Astrocyte (in vitro differentiated cells and primary cell): Measurements from ENCODE around the gene LRPAP1. TPM values are rescaled to one million over a fixed set of nuclear protein-coding genes. Genes with fewer than 3 reads are reported as not detected.
"Not testable (repeated sequence)": the region's sequence is repeated elsewhere in the genome, so short reads cannot be mapped to it uniquely, and the experiment has no call there.

Experiments
- DNase-seq: peaks from one replicate; pipeline ENCODE4 v3.0.0-alpha.2; 2010; ENCODE audit warnings: low read depth
- FAIRE-seq: peaks from 2 replicates; lab custom pipeline; 2011; peaks lifted over from hg19 to GRCh38; lab: Jason Lieb, UNC
- H2AFZ ChIP-seq: 2 replicates; pipeline ENCODE4 v1.6.0; 2012; ENCODE audit warnings: low read depth, low read length, inconsistent platforms
- H3K27ac ChIP-seq: 2 replicates; pipeline ENCODE4 v1.5.1; 2011; ENCODE audit warnings: low read depth, low read length, inconsistent platforms
- H3K27me3 ChIP-seq: 2 replicates; pipeline ENCODE4 v1.6.0; 2011; ENCODE audit warnings: low read length, inconsistent platforms; ENCODE audit not compliant: insufficient read depth
- H3K36me3 ChIP-seq: 2 replicates; pipeline ENCODE4 v1.5.1; 2011; ENCODE audit warnings: low read length, inconsistent platforms; ENCODE audit not compliant: insufficient read depth
- H3K4me1 ChIP-seq: 2 replicates; pipeline ENCODE4 v1.5.1; 2011; ENCODE audit warnings: low read length, inconsistent platforms; ENCODE audit not compliant: insufficient read depth
- H3K4me2 ChIP-seq: 2 replicates; pipeline ENCODE4 v1.6.0; 2012; ENCODE audit warnings: low read length, inconsistent platforms
- H3K4me3 ChIP-seq: 2 replicates; pipeline ENCODE4 v1.5.1; 2011; ENCODE audit warnings: low read depth, mild to moderate bottlenecking, low read length, inconsistent platforms; ENCODE audit not compliant: insufficient read depth
- H3K79me2 ChIP-seq: 2 replicates; pipeline ENCODE4 v1.6.0; 2012; ENCODE audit warnings: mild to moderate bottlenecking, low read length, inconsistent platforms; ENCODE audit not compliant: insufficient read depth
- H3K9ac ChIP-seq: 2 replicates; pipeline ENCODE4 v1.6.0; 2012; ENCODE audit warnings: mild to moderate bottlenecking, low read length, inconsistent platforms
- H3K9me3 ChIP-seq: 2 replicates; pipeline ENCODE4 v1.5.1; 2012; ENCODE audit warnings: low read depth, mild to moderate bottlenecking, low read length, inconsistent platforms; ENCODE audit not compliant: insufficient read depth
- H4K20me1 ChIP-seq: 2 replicates; pipeline ENCODE4 v1.6.0; 2012; ENCODE audit warnings: low read length, inconsistent platforms; ENCODE audit not compliant: insufficient read depth
- H3K27ac Mint-ChIP-seq: one replicate; pipeline ENCODE4 v1.8.0; 2021; ENCODE audit warnings: mild to moderate bottlenecking, mixed read lengths; ENCODE audit not compliant: unreplicated experiment
- H3K27me3 Mint-ChIP-seq: one replicate; pipeline ENCODE4 v1.8.0; 2021; ENCODE audit warnings: low read depth, mixed read lengths; ENCODE audit not compliant: unreplicated experiment
- H3K36me3 Mint-ChIP-seq: one replicate; pipeline ENCODE4 v1.8.0; 2021; ENCODE audit warnings: low read depth, mixed read lengths; ENCODE audit not compliant: unreplicated experiment
- H3K4me1 Mint-ChIP-seq: one replicate; pipeline ENCODE4 v1.8.0; 2021; ENCODE audit warnings: low read depth, mixed read lengths; ENCODE audit not compliant: unreplicated experiment
- H3K4me3 Mint-ChIP-seq: one replicate; pipeline ENCODE4 v1.8.0; 2021; ENCODE audit warnings: mild to moderate bottlenecking, moderate library complexity, mixed read lengths; ENCODE audit not compliant: unreplicated experiment
- H3K9me3 Mint-ChIP-seq: one replicate; pipeline ENCODE4 v1.8.0; 2021; ENCODE audit warnings: mild to moderate bottlenecking, mixed read lengths; ENCODE audit not compliant: unreplicated experiment
- CTCF ChIP-seq: IDR thresholded peaks from 2 replicates; pipeline ENCODE4 v1.5.1; 2011; ENCODE audit warnings: low read depth, mild to moderate bottlenecking, inconsistent platforms, low read length, moderate library complexity; ENCODE audit not compliant: insufficient read depth
- EZH2 ChIP-seq: IDR thresholded peaks from 2 replicates; pipeline ENCODE4 v1.6.1; 2012; ENCODE audit warnings: mild to moderate bottlenecking, low read length, inconsistent platforms; ENCODE audit not compliant: insufficient read depth
- total RNA-seq: library from RNA; stranded (reverse); gene quantifications from 2 replicates; pipeline ENCODE4 v1.2.1, GENCODE V29; 2021

Gene LRPAP1
- total RNA-seq, 1 donor from 2014 or later = 191 TPM

- not testable (repeated sequence) for H4K20me1 ChIP-seq, H3K36me3 Mint-ChIP-seq, H3K27me3 ChIP-seq, H3K9me3 Mint-ChIP-seq, H3K4me2 ChIP-seq, H3K4me3 ChIP-seq, H3K4me3 Mint-ChIP-seq, H3K4me1 Mint-ChIP-seq, DNase-seq, H3K27ac Mint-ChIP-seq, H2AFZ ChIP-seq, FAIRE-seq, H3K27ac ChIP-seq, H3K79me2 ChIP-seq, H3K36me3 ChIP-seq, H3K4me1 ChIP-seq, H3K9ac ChIP-seq, H3K9me3 ChIP-seq
- peaks cover 21% of the 10 kb centered on the region for H3K27me3 Mint-ChIP-seq
Observed at GRCh38 chr4:3564948-3565347, 32.7 kb upstream of the LRPAP1 start.

GRCh38 chr4:3563403-3563802 lies 31.2 kb upstream of the LRPAP1 start:
- Mint-ChIP-seq H3K36me3 (no peaks in the 10 kb centered on the region), H3K27ac (no peak overlapping the region), H3K27me3 (peaks cover 27% of the 10 kb centered on the region), H3K4me3 (no peak overlapping the region), H3K4me1 (no peaks in the 10 kb centered on the region), H3K9me3 (no peaks in the 10 kb centered on the region)
- TF ChIP-seq CTCF (no peak), EZH2 (no peak)
- DNase-seq (no peak), FAIRE-seq (no peak)
- Histone ChIP-seq H3K4me3 (no peak overlapping the region), H3K27ac (no peak overlapping the region), H2AFZ (no peak overlapping the region), H3K9ac (no peak overlapping the region), H3K4me2 (no peak overlapping the region), H3K9me3 (no peaks in the 10 kb centered on the region), H3K27me3 (no peaks in the 10 kb centered on the region), H3K79me2 (no peaks in the 10 kb centered on the region), H4K20me1 (no peaks in the 10 kb centered on the region), H3K4me1 (no peaks in the 10 kb centered on the region), H3K36me3 (no peaks in the 10 kb centered on the region)

GRCh38 chr4:3562127-3562526 lies 29.9 kb upstream of the LRPAP1 start:
- not testable (repeated sequence) for H3K36me3 Mint-ChIP-seq, H3K27ac Mint-ChIP-seq, H4K20me1 ChIP-seq, H2AFZ ChIP-seq, H3K36me3 ChIP-seq, H3K4me1 Mint-ChIP-seq, H3K4me3 Mint-ChIP-seq, H3K4me3 ChIP-seq, H3K27ac ChIP-seq, H3K9me3 Mint-ChIP-seq, H3K4me1 ChIP-seq, H3K79me2 ChIP-seq, H3K27me3 ChIP-seq, H3K9me3 ChIP-seq, H3K9ac ChIP-seq, FAIRE-seq, H3K4me2 ChIP-seq, DNase-seq
- H3K27me3 Mint-ChIP-seq = peaks cover 33% of the 10 kb centered on the region

- H3K4me3 Mint-ChIP-seq, H3K9me3 Mint-ChIP-seq, H4K20me1 ChIP-seq, H3K79me2 ChIP-seq, H3K36me3 ChIP-seq, H3K4me2 ChIP-seq, H2AFZ ChIP-seq, FAIRE-seq, H3K27ac ChIP-seq, DNase-seq, H3K4me1 ChIP-seq, H3K4me1 Mint-ChIP-seq, H3K27ac Mint-ChIP-seq, H3K9me3 ChIP-seq, H3K36me3 Mint-ChIP-seq, H3K4me3 ChIP-seq, H3K9ac ChIP-seq, H3K27me3 ChIP-seq: not testable (repeated sequence)
- peaks cover 39% of the 10 kb centered on the region for H3K27me3 Mint-ChIP-seq
Observed at GRCh38 chr4:3560465-3560864, 28.2 kb upstream of the LRPAP1 start.

GRCh38 chr4:3559381-3560290 lies 27.4 kb upstream of the LRPAP1 start:
- not testable (repeated sequence) for FAIRE-seq, H3K36me3 Mint-ChIP-seq, H3K9me3 ChIP-seq, DNase-seq, H4K20me1 ChIP-seq, H3K79me2 ChIP-seq, H3K36me3 ChIP-seq, H3K9me3 Mint-ChIP-seq, H3K27me3 ChIP-seq, H3K4me1 ChIP-seq, H3K4me1 Mint-ChIP-seq, H3K9ac ChIP-seq, H2AFZ ChIP-seq, H3K4me2 ChIP-seq, H3K27ac Mint-ChIP-seq, H3K27ac ChIP-seq, H3K4me3 Mint-ChIP-seq, H3K4me3 ChIP-seq
- H3K27me3 Mint-ChIP-seq = peaks cover 43% of the 10 kb centered on the region
